ENCODE measurements around the gene STK39. TPM values are rescaled to one million over a fixed set of nuclear protein-coding genes. Genes with fewer than 3 reads are reported as not detected.

The STK39 gene
- total RNA-seq, 1 donor from 2014 or later = 18.5 TPM

DNA sequence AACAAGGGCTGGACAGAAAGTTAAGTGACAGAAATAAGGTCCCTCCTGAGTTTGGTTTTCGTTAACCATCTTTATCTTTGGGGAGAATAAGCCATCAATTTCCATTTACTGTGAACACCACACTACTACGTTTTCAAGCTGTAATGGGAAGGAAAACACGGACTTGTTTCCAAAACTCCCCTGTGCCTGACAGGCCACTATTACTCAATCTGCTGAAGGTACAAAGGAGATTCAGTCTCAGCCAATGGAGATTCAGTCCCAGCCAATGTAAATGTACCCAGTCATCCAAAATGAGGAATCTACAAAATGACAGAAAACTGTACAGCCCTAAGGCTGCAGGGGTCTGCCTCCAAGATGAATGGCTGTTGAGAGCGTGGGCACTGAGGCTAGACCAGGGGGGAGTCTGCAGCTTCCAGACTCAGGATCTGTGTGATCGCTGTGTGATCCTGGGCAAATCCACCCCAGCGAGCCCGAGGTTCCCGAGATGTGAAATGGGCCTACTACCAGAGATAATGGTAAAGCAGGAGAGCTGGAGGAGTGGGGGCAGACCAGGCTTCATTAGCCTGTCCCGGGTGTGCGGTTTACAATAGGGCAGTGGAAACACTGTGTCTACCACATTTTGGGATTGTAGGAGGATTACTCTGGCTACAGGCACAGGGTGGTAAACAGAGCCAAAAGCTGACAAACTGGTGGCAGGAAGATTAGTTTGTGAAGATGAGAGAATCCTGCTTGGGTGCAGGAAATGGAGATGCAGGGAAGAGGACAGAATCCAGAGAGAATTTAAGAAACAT lies 284.8 kb downstream of the STK39 start:
- peaks cover 23% of the 10 kb centered on the region for H3K36me3 Mint-ChIP-seq (ENCODE audit: low read depth)
- ChIA-PET CTCF (interaction anchor here (11.0 kb wide), 1 partner anchor 156 kb away, joined by 178 read pairs; no protein-coding TSS in a partner anchor), POLR2A (interaction anchor here (0.6 kb wide), 1 partner anchor 51 kb away, joined by 3 read pairs; no protein-coding TSS in a partner anchor)
- no peak overlapping the region for H3K27ac Mint-ChIP-seq
- H3K4me1 Mint-ChIP-seq = peaks cover 20% of the 10 kb centered on the region
- no peak overlapping the region for H3K4me3 Mint-ChIP-seq
- DNase-seq (no peak), ATAC-seq (ENCODE audit: low read depth) (no peak)
- no peaks in the 10 kb centered on the region for H3K9me3 Mint-ChIP-seq
- TF ChIP-seq CTCF (IDR thresholded peaks at IDR 0.05) = no peak
- H3K27me3 Mint-ChIP-seq = no peaks in the 10 kb centered on the region
- intact Hi-C loops (cut with micrococcal nuclease) = loop anchor here (10.0 kb wide), 1 partner anchor 372 kb away; no protein-coding TSS in a partner anchor

GRCh38 chr2:167961536-167962048 lies 285.8 kb downstream of the STK39 start:
- intact Hi-C loops (cut with micrococcal nuclease) = loop anchor here (10.0 kb wide), 1 partner anchor 373 kb away; no protein-coding TSS in a partner anchor
- H3K4me3 Mint-ChIP-seq = no peak overlapping the region
- no peaks in the 10 kb centered on the region for H3K27me3 Mint-ChIP-seq
- H3K9me3 Mint-ChIP-seq = no peaks in the 10 kb centered on the region
- no peak for TF ChIP-seq CTCF (IDR thresholded peaks at IDR 0.05)
- DNase-seq (no peak), ATAC-seq (ENCODE audit: low read depth) (no peak)
- POLR2A ChIA-PET = no interaction called here
- H3K4me1 Mint-ChIP-seq = peaks cover 11% of the 10 kb centered on the region
- CTCF ChIA-PET = interaction anchor here (11.0 kb wide), 1 partner anchor 157 kb away, joined by 178 read pairs; no protein-coding TSS in a partner anchor
- no peak overlapping the region for H3K27ac Mint-ChIP-seq
- peaks cover 23% of the 10 kb centered on the region for H3K36me3 Mint-ChIP-seq (ENCODE audit: low read depth)

GRCh38 chr2:167960089-167960747 lies 287.2 kb downstream of the STK39 start:
- Mint-ChIP-seq H3K27ac (no peak overlapping the region), H3K4me1 (peaks cover 3% of the 10 kb centered on the region), H3K9me3 (no peaks in the 10 kb centered on the region), H3K36me3 (ENCODE audit: low read depth) (peaks cover 26% of the 10 kb centered on the region), H3K27me3 (no peaks in the 10 kb centered on the region), H3K4me3 (no peak overlapping the region)
- DNase-seq (no peak), ATAC-seq (ENCODE audit: low read depth) (no peak)
- intact Hi-C loops (cut with micrococcal nuclease) = loop anchor here (10.0 kb wide), 1 partner anchor 375 kb away; no protein-coding TSS in a partner anchor
- TF ChIP-seq CTCF (IDR thresholded peaks at IDR 0.05) = no peak
- ChIA-PET POLR2A (no interaction called here), CTCF (interaction anchor here (11.0 kb wide), 1 partner anchor 158 kb away, joined by 178 read pairs; no protein-coding TSS in a partner anchor)

DNA sequence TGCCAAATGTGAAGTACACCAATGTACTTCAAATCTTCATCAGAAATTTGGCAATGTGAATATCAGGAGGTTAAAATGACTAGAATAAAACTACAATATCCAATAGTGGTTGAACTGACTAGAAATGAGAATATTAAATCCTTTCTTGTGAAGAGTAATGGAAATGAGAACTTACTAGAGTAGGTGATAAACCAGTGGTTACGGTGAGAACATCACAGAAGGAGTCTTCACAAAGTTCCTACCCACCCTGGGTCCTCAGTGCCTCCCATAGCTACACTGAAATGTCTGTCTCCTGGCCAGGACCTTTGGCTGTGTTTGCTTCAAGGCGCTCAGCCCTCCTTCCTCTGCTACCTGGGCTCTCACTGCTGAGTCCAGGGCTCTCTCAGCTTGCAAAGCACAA lies 289.7 kb downstream of the STK39 start:
- Mint-ChIP-seq H3K27me3 (no peaks in the 10 kb centered on the region), H3K27ac (no peak overlapping the region), H3K4me3 (no peak overlapping the region), H3K9me3 (peaks cover 4% of the 10 kb centered on the region), H3K4me1 (no peaks in the 10 kb centered on the region), H3K36me3 (ENCODE audit: low read depth) (peaks cover 21% of the 10 kb centered on the region)
- ChIA-PET CTCF (interaction anchor here (11.0 kb wide), 1 partner anchor 161 kb away, joined by 178 read pairs; no protein-coding TSS in a partner anchor), POLR2A (no interaction called here)
- intact Hi-C loops (cut with micrococcal nuclease) = no loop called here
- no peak for TF ChIP-seq CTCF (IDR thresholded peaks at IDR 0.05)
- DNase-seq (no peak), ATAC-seq (ENCODE audit: low read depth) (no peak)

All from activated B cell treated with CpG ODN at 0.5 μM for 24 hours (primary cell).